Measurements from ENCODE around the gene BICC1.

- TF ChIP-seq, protein P1, sequence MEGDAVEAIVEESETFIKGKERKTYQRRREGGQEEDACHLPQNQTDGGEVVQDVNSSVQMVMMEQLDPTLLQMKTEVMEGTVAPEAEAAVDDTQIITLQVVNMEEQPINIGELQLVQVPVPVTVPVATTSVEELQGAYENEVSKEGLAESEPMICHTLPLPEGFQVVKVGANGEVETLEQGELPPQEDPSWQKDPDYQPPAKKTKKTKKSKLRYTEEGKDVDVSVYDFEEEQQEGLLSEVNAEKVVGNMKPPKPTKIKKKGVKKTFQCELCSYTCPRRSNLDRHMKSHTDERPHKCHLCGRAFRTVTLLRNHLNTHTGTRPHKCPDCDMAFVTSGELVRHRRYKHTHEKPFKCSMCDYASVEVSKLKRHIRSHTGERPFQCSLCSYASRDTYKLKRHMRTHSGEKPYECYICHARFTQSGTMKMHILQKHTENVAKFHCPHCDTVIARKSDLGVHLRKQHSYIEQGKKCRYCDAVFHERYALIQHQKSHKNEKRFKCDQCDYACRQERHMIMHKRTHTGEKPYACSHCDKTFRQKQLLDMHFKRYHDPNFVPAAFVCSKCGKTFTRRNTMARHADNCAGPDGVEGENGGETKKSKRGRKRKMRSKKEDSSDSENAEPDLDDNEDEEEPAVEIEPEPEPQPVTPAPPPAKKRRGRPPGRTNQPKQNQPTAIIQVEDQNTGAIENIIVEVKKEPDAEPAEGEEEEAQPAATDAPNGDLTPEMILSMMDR (IDR thresholded peaks at IDR 0.05) = no peak
- no peak for TF ChIP-seq EZH2 (IDR thresholded peaks at IDR 0.05; ENCODE audit: borderline replicate concordance, insufficient read depth, low read depth, low read length, poor library complexity, severe bottlenecking)
Measured at GRCh38 chr10:58622246-58622645, 109.6 kb downstream of the BICC1 start.

Measured in B cell (primary cell).